ENCODE results near the gene NDUFA3. TPM values are rescaled to one million over a fixed set of nuclear protein-coding genes. Genes with fewer than 3 reads are reported as not detected.
"Not testable (repeated sequence)": the region's sequence is repeated elsewhere in the genome, so short reads cannot be mapped to it uniquely, and the experiment has no call there.

The NDUFA3 gene
- total RNA-seq (2014; rRNA removed; shearing (Covaris generic); ENCODE audit: low replicate concordance): 27.2 and 50.8 TPM in 2 replicates

- in situ Hi-C loops (cut with HindIII; ENCODE audit: low pct_unique_long_range_greater_than_20kb, low sequenced_read_pairs): no loop called here
Observed at GRCh38 chr19:54102421-54103169, at the start of gene NDUFA3. Gene NDUFA3 (plus strand): TSS chr19:54102855. CDS start chr19:54102879, 24 bp downstream.

DNA sequence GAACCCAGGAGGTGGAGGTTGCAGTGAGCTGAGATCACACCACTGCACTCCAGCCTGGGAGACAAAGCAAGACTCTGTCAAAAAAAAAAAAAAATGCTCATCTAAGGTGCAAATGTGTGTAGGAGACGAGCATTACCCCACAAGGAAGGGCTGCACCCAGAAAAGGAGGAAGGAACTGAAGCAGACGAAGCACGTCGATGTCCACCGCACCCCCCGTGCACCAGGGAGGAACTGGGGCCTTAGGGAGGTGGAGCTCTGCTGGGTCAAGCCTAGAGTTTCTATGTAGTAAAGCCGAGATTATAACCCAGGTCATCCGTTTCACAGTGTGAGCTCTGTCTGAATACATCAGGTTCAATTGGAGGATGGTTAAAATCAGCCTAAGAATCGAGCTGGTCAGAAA is 40.0 kb upstream of the NDUFA3 start:
- in situ Hi-C loops (cut with HindIII; ENCODE audit: low pct_unique_long_range_greater_than_20kb, low sequenced_read_pairs): no loop called here
- DNase-seq (ENCODE audit: low read depth): no peak

More at GRCh38 chr19:54102421-54103169, at the start of gene NDUFA3:
- peak; percentile 94 for DNase-seq (ENCODE audit: low read depth)

- in situ Hi-C loops (cut with HindIII; ENCODE audit: low pct_unique_long_range_greater_than_20kb, low sequenced_read_pairs): no loop called here
- DNase-seq (ENCODE audit: low read depth): no peak
Observed at GRCh38 chr19:54063350-54064116, 39.1 kb upstream of the NDUFA3 start, which contains the start of gene VSTM1. Gene VSTM1 (minus strand): TSS chr19:54063897. CDS start chr19:54063777, 120 bp downstream.

DNA sequence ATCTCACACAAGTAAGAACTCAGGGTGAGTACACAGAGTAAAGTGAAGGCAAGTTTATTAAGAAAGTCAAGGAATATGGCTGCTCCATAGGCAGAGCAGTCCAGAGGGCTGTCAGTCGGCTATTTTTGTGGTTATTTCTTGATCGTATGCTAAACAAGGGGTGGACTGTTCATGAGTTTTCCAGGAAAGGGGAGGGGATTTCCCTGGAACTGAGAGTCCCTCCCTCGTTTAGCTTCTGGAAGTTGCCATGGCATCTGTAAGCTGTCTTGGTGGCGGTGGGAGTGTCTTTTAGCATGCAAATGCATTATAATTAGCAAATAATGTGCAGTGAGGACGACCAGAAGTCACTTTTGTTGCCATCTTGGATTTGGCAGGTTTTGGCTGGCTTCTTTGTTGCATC is 33.2 kb upstream of the NDUFA3 start:
- DNase-seq (ENCODE audit: low read depth): no peak
- in situ Hi-C loops (cut with HindIII; ENCODE audit: low pct_unique_long_range_greater_than_20kb, low sequenced_read_pairs): no loop called here

DNA sequence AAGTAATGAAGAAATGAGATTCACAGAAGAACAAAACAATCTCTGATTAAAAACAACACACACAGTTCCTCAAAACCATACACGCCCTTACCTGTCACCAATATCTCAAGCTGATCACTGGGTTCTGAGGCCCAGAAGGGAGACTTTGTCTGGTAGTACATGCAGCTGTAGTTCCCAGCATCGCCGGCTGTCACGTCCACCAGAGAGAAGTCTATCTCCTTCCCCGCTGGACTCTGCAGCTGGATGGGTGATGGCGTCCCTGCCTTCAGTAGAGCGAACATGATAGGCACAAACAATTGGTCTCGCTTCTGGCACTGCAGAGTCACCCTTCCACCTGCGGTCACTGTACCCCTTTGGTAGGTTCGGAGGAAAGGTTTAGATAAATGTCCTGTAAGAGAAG is 28.8 kb upstream of the NDUFA3 start:
- in situ Hi-C loops (cut with HindIII; ENCODE audit: low pct_unique_long_range_greater_than_20kb, low sequenced_read_pairs): no loop called here
- DNase-seq (ENCODE audit: low read depth): no peak

- no peak for DNase-seq (ENCODE audit: low read depth)
- in situ Hi-C loops (cut with HindIII; ENCODE audit: low pct_unique_long_range_greater_than_20kb, low sequenced_read_pairs): no loop called here
Observed at GRCh38 chr19:54074851-54075250, 27.8 kb upstream of the NDUFA3 start.

DNA sequence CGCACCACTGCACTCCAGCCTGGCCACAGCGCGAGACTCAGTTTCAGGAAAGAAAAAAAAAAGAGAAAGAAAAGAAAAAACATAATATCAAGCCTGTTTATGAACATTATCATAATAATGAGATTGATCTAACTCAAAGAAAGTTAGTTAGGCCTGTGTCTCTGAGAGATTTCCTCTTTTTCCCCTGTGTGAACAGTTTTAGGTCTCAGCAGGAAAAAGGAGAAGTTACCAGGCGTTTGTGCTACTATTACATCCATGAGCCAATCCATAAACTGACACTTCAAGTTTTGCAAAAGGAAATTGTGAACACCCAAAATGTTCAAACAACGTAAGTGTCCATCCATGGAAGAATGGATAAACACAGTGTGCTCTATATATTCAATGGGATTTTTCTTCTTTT is 25.3 kb upstream of the NDUFA3 start:
- in situ Hi-C loops (cut with HindIII; ENCODE audit: low pct_unique_long_range_greater_than_20kb, low sequenced_read_pairs): no loop called here
- DNase-seq (ENCODE audit: low read depth): no peak

DNA sequence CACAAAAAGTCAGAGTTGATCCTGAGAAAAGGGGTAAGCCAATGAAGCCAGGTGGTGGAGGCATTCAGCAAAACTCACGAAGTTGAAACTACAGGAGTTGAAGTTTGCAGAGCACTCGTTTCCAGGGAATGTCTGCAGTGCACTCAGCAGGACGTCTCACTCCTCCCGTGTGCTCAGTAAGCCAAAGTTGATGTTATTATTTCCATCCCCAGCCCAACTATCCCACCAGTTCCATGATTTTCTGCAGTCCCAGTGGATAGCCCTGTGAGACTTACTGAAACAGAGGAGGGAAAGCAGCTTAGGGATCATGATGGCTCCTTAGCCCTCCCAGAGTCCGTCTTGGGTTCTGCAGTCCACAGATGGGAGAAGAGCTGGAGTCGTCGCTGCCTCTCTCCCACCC is 21.6 kb upstream of the NDUFA3 start, which contains the start of gene TARM1:
TSS of gene TARM1 (minus strand) at position 334 of the 400 bp plus-strand sequence. CDS start at position 309, 25 bp downstream.
- in situ Hi-C loops (cut with HindIII; ENCODE audit: low pct_unique_long_range_greater_than_20kb, low sequenced_read_pairs): no loop called here
- DNase-seq (ENCODE audit: low read depth): no peak

- in situ Hi-C loops (cut with HindIII; ENCODE audit: low pct_unique_long_range_greater_than_20kb, low sequenced_read_pairs): no loop called here
- DNase-seq (ENCODE audit: low read depth): no peak
Observed at GRCh38 chr19:54084410-54084809, 18.2 kb upstream of the NDUFA3 start.

- in situ Hi-C loops (cut with HindIII; ENCODE audit: low pct_unique_long_range_greater_than_20kb, low sequenced_read_pairs): no loop called here
- no peak for DNase-seq (ENCODE audit: low read depth)
Observed at GRCh38 chr19:54094426-54095000, 8.1 kb upstream of the NDUFA3 start.

GRCh38 chr19:54095136-54095858 is 7.4 kb upstream of the NDUFA3 start:
- DNase-seq (ENCODE audit: low read depth): no peak
- in situ Hi-C loops (cut with HindIII; ENCODE audit: low pct_unique_long_range_greater_than_20kb, low sequenced_read_pairs): no loop called here

GRCh38 chr19:54095859-54096616 is 6.6 kb upstream of the NDUFA3 start:
- DNase-seq (ENCODE audit: low read depth): peak; percentile 22
- in situ Hi-C loops (cut with HindIII; ENCODE audit: low pct_unique_long_range_greater_than_20kb, low sequenced_read_pairs): not testable (repeated sequence)

- DNase-seq (ENCODE audit: low read depth): peak; percentile 58
- in situ Hi-C loops (cut with HindIII; ENCODE audit: low pct_unique_long_range_greater_than_20kb, low sequenced_read_pairs): no loop called here
Observed at GRCh38 chr19:54096617-54097106, 6.0 kb upstream of the NDUFA3 start.

GRCh38 chr19:54099190-54099902 is 3.3 kb upstream of the NDUFA3 start:
- DNase-seq (ENCODE audit: low read depth): no peak
- in situ Hi-C loops (cut with HindIII; ENCODE audit: low pct_unique_long_range_greater_than_20kb, low sequenced_read_pairs): no loop called here

DNA sequence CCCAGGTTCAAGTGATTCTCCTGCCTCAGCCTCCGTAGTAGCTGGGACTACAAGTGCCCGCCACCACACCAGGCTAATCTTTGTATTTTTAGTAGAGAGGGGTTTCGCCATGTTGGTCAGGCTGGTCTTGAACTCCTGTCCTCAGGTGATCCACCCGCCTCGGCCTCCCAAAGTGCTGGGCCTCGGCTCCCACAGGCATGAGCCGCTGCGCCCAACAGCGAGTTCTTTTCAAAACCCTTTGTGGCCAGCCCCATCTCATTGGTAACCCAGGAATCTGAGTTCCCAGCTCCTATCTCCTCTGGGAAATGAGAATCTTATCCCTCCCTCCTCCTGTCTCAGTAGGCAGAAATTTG is 2.8 kb upstream of the NDUFA3 start:
- DNase-seq (ENCODE audit: low read depth); in situ Hi-C loops (cut with HindIII; ENCODE audit: low pct_unique_long_range_greater_than_20kb, low sequenced_read_pairs): not testable (repeated sequence)

DNA sequence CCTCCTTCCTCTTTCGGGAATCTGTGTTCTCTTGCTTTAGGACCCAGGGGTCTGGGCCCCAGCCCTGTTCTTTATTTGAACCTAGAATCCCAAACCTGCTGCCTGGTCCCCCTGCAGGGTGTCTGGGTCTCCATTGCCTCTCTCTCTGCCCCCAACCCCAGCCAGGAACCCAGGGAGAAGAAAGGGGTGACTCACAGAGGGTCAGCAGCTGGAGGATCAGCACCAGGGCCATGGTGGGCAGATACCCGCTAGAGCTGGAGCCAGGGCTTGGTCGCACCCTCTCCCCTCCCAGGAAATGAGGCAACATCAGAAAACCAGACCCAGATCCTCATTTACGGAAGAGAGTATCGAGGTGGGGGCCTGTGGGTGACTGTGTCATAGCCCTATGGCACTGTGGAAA is 2.1 kb upstream of the NDUFA3 start, which contains the start of gene OSCAR:
TSS of gene OSCAR (minus strand) at position 243 of the 400 bp plus-strand sequence. CDS start at position 232, 11 bp downstream.
- DNase-seq (ENCODE audit: low read depth): peak; percentile 23
- in situ Hi-C loops (cut with HindIII; ENCODE audit: low pct_unique_long_range_greater_than_20kb, low sequenced_read_pairs): no loop called here

Data from Caki2 (cell line).